CD4-positive, CD25-positive, alpha-beta regulatory T cell (primary cell): Measurements from ENCODE around the gene TMEM87A. TPM values are rescaled to one million over a fixed set of nuclear protein-coding genes. Genes with fewer than 3 reads are reported as not detected.
A peak's percentile ranks its signal among the peaks of the same experiment; 100 is the strongest.

Experiments
- ATAC-seq, 2 donors: fragments of 150-1000 bp; cut with Tn5 transposase; one replicate each; pipeline ENCODE4 v1.10.0; 2021; ENCODE audit warnings: low read depth in 2 of 2, moderate number of reproducible peaks in 2 of 2, moderate library complexity in 1 of 2
- DNase-seq, 3 donors: peaks; one replicate each; pipeline versions ENCODE4 v3.0.0 to v3.0.0-alpha.2; 2012 to 2022; ENCODE audit warnings: mixed read lengths in 1 of 3
- H3K27ac ChIP-seq: one replicate; pipeline ENCODE4 v1.7.0; 2013; ENCODE audit warnings: mild to moderate bottlenecking, low read length; ENCODE audit not compliant: insufficient read depth, poor library complexity, severe bottlenecking
- H3K27me3 ChIP-seq: one replicate; pipeline ENCODE4 v1.7.0; 2013; ENCODE audit warnings: low read length; ENCODE audit not compliant: control insufficient read depth, insufficient read depth
- H3K36me3 ChIP-seq: one replicate; pipeline ENCODE4 v1.7.0; 2013; ENCODE audit warnings: mild to moderate bottlenecking, low read length, moderate library complexity; ENCODE audit not compliant: control insufficient read depth, insufficient read depth
- H3K4me1 ChIP-seq: 2 replicates; pipeline ENCODE4 v1.7.0; 2013; ENCODE audit warnings: mild to moderate bottlenecking, low read length; ENCODE audit not compliant: insufficient read depth, control insufficient read depth, poor library complexity, severe bottlenecking
- H3K4me3 ChIP-seq: one replicate; pipeline ENCODE4 v1.7.0; 2013; ENCODE audit warnings: low read depth, mild to moderate bottlenecking, low read length, moderate library complexity
- H3K9me3 ChIP-seq, 2 experiments: 1 replicate in 1 of 2; 2 replicates in 1 of 2; pipeline ENCODE4 v1.7.0; 2013; ENCODE audit warnings: low read length in 2 of 2, mild to moderate bottlenecking in 1 of 2, moderate library complexity in 1 of 2; ENCODE audit not compliant: control insufficient read depth in 2 of 2
- H3K27ac Mint-ChIP-seq, 3 donors: one replicate each; pipeline ENCODE4 v1.8.0; 2020 to 2022; ENCODE audit warnings: mild to moderate bottlenecking in 3 of 3, mixed read lengths in 3 of 3, moderate library complexity in 2 of 3
- H3K27me3 Mint-ChIP-seq: one replicate; pipeline ENCODE4 v1.8.0; 2022; ENCODE audit warnings: mild to moderate bottlenecking, mixed read lengths
- H3K36me3 Mint-ChIP-seq: one replicate; pipeline ENCODE4 v1.8.0; 2020; ENCODE audit warnings: mixed read lengths
- H3K4me1 Mint-ChIP-seq, 4 donors: one replicate each; pipeline ENCODE4 v1.8.0; 2020 to 2022; ENCODE audit warnings: mixed read lengths in 4 of 4, mild to moderate bottlenecking in 1 of 4
- H3K4me3 Mint-ChIP-seq, 4 donors: one replicate each; pipeline ENCODE4 v1.8.0; 2020 to 2022; ENCODE audit warnings: mild to moderate bottlenecking in 4 of 4, mixed read lengths in 4 of 4, moderate library complexity in 3 of 4
- H3K9me3 Mint-ChIP-seq, 7 donors: one replicate each; pipeline ENCODE4 v1.8.0; 2020 to 2022; ENCODE audit warnings: mixed read lengths in 7 of 7, mild to moderate bottlenecking in 3 of 7, moderate library complexity in 2 of 7
- polyA plus RNA-seq, 4 donors: library from polyadenylated mRNA; unstranded; fragments of 300-500 nt; fragmentation: Illumina TruSeq; gene quantifications; one replicate each; pipeline ENCODE4 v1.2.3, GENCODE V29; 2021
- total RNA-seq: library from RNA; stranded (reverse); gene quantifications from one replicate; pipeline ENCODE4 v1.2.3, GENCODE V29; 2022

The TMEM87A gene
- total and polyA plus RNA-seq, 5 donors from 2014 or later, result 60.8 to 82.1 (median 68.1) TPM

DNA sequence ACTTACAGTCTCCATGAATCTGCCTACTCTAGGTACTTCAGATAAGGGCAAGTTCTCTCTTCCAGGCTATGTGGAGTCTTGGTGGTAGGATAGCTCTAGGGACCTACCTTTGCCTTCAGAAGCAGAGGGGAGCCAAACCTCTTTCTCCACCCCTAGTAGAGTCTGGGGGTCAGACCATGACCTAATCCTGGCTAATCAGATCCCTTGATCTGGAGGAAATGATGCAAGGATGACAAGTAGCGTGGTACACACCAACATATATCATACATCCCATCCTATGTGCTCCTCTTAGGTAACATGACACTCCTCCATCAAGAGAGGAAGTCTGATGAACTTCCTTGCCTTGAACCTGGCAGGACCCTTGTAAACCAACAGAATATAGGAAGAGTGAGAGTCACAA, 101.4 kb downstream of the TMEM87A start:
- Histone ChIP-seq H3K9me3 (no peaks in the 10 kb centered on the region), H3K4me3 (no peak overlapping the region), H3K36me3 (peaks cover 88% of the 10 kb centered on the region), H3K27ac (no peak overlapping the region), H3K4me1 (no peaks in the 10 kb centered on the region), H3K27me3 (no peaks in the 10 kb centered on the region)
- Mint-ChIP-seq H3K36me3 (peaks cover 56% of the 10 kb centered on the region), H3K4me1 (peaks cover 4 to 11% (median 7%) of the 10 kb centered on the region in 4 donors), H3K4me3 (no peak overlapping the region), H3K9me3 (peaks cover 0 to 1% (median 0%) of the 10 kb centered on the region in 7 donors), H3K27me3 (no peaks in the 10 kb centered on the region), H3K27ac (peak overlapping the region in 2 of 3 donors; percentile 15 to 61)
- DNase-seq, result no peak
- ATAC-seq, result no peak

- H3K4me1 ChIP-seq, result no peaks in the 10 kb centered on the region
- peaks cover 89% of the 10 kb centered on the region for H3K36me3 ChIP-seq
- Mint-ChIP-seq H3K36me3 (peaks cover 63% of the 10 kb centered on the region), H3K4me1 (peaks cover 4 to 11% (median 7%) of the 10 kb centered on the region in 4 donors), H3K27me3 (no peaks in the 10 kb centered on the region), H3K9me3 (peaks cover 0 to 1% (median 0%) of the 10 kb centered on the region in 7 donors), H3K4me3 (no peak overlapping the region), H3K27ac (peak overlapping the region in 2 of 3 donors; percentile 57 to 61)
- no peak overlapping the region for H3K4me3 ChIP-seq
- DNase-seq (peak in 1 of 3 donors; percentile 49), ATAC-seq (no peak)
- no peaks in the 10 kb centered on the region for H3K27me3 ChIP-seq
- no peak overlapping the region for H3K27ac ChIP-seq
- no peaks in the 10 kb centered on the region for H3K9me3 ChIP-seq
Measured at GRCh38 chr15:42171122-42171521, 102.1 kb downstream of the TMEM87A start.

- H3K36me3 ChIP-seq, result peaks cover 96% of the 10 kb centered on the region
- no peak for DNase-seq
- no peaks in the 10 kb centered on the region for H3K9me3 Mint-ChIP-seq
- no peak overlapping the region for H3K4me3 ChIP-seq
- ATAC-seq, result no peak
- no peak overlapping the region for H3K4me3 Mint-ChIP-seq
- no peak overlapping the region for H3K27ac ChIP-seq
- H3K9me3 ChIP-seq, result no peaks in the 10 kb centered on the region
- peaks cover 0 to 3% (median under 1%) of the 10 kb centered on the region in 4 donors for H3K4me1 Mint-ChIP-seq
- H3K4me1 ChIP-seq, result no peaks in the 10 kb centered on the region
- peak overlapping the region in 1 of 3 donors; percentile 60 for H3K27ac Mint-ChIP-seq
- peaks cover 63% of the 10 kb centered on the region for H3K36me3 Mint-ChIP-seq
- no peaks in the 10 kb centered on the region for H3K27me3 Mint-ChIP-seq
- no peaks in the 10 kb centered on the region for H3K27me3 ChIP-seq
Measured at GRCh38 chr15:42166225-42166940, 106.8 kb downstream of the TMEM87A start.

GRCh38 chr15:42165106-42165505, 108.1 kb downstream of the TMEM87A start:
- no peaks in the 10 kb centered on the region for H3K4me1 Mint-ChIP-seq

GRCh38 chr15:42163947-42164550, 109.2 kb downstream of the TMEM87A start:
- Histone ChIP-seq H3K27me3 (no peaks in the 10 kb centered on the region), H3K36me3 (peaks cover 97% of the 10 kb centered on the region), H3K9me3 (no peaks in the 10 kb centered on the region), H3K27ac (no peak overlapping the region), H3K4me3 (no peak overlapping the region), H3K4me1 (no peaks in the 10 kb centered on the region)
- H3K36me3 Mint-ChIP-seq, result peaks cover 62% of the 10 kb centered on the region
- H3K9me3 Mint-ChIP-seq, result no peaks in the 10 kb centered on the region
- DNase-seq (no peak), ATAC-seq (no peak)
- H3K4me1 Mint-ChIP-seq, result no peaks in the 10 kb centered on the region
- no peak overlapping the region for H3K4me3 Mint-ChIP-seq
- H3K27ac Mint-ChIP-seq, result peak overlapping the region in 2 of 3 donors; percentile 55 to 56
- no peaks in the 10 kb centered on the region for H3K27me3 Mint-ChIP-seq

More at GRCh38 chr15:42165106-42165505, 108.1 kb downstream of the TMEM87A start:
- no peaks in the 10 kb centered on the region for H3K9me3 ChIP-seq
- peaks cover 96% of the 10 kb centered on the region for H3K36me3 ChIP-seq
- DNase-seq (no peak), ATAC-seq (no peak)
- H3K4me1 ChIP-seq, result no peaks in the 10 kb centered on the region
- H3K36me3 Mint-ChIP-seq, result peaks cover 61% of the 10 kb centered on the region
- no peak overlapping the region for H3K4me3 ChIP-seq
- no peak overlapping the region for H3K27ac Mint-ChIP-seq
- no peak overlapping the region for H3K27ac ChIP-seq
- H3K4me3 Mint-ChIP-seq, result no peak overlapping the region
- H3K27me3 ChIP-seq, result no peaks in the 10 kb centered on the region
- H3K27me3 Mint-ChIP-seq, result no peaks in the 10 kb centered on the region
- no peaks in the 10 kb centered on the region for H3K9me3 Mint-ChIP-seq

DNA sequence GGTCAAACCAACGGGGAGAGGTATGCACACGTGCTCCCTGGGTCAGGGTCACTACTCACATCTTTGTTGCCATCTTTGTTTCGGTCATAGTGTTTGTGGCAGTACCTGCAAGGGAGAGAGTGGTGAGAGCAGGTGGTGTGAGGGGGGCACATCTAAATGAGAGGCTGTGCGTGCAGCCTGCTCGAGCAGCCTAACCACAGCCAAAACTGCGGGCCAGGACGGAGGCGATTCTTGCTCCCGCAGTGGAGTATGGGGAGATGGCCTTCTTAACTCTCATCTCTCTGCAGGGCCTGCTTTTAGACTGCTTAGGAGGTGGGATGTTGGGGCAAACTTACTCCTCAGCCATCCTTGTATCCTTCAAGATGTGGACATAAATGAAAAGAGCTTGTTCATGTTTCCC, 109.9 kb downstream of the TMEM87A start:
- H3K4me1 Mint-ChIP-seq, result no peaks in the 10 kb centered on the region
- H3K36me3 ChIP-seq, result peaks cover 95% of the 10 kb centered on the region

More for the DNA sequence above, 109.9 kb downstream of the TMEM87A start:
- H3K27me3 Mint-ChIP-seq, result no peaks in the 10 kb centered on the region
- no peak overlapping the region for H3K4me3 ChIP-seq
- no peaks in the 10 kb centered on the region for H3K9me3 ChIP-seq
- no peaks in the 10 kb centered on the region for H3K9me3 Mint-ChIP-seq
- H3K27ac ChIP-seq, result no peak overlapping the region
- no peak overlapping the region for H3K27ac Mint-ChIP-seq
- no peak overlapping the region for H3K4me3 Mint-ChIP-seq
- peaks cover 66% of the 10 kb centered on the region for H3K36me3 Mint-ChIP-seq
- H3K27me3 ChIP-seq, result no peaks in the 10 kb centered on the region
- H3K4me1 ChIP-seq, result no peaks in the 10 kb centered on the region
- DNase-seq, result no peak
- no peak for ATAC-seq
